Stimulated activated CD8-positive, alpha-beta memory T cell treated with anti-CD3 and anti-CD28 coated beads, Interleukin-15, amount 100 ng/mL, for 1 hour (primary cell): Measurements from ENCODE around the gene FGF9.

Experiments used
- DNase-seq: peaks from one replicate; pipeline ENCODE4 v3.0.0-alpha.2; 2020; ENCODE audit warnings: low read depth

FGF9 gene

GRCh38 chr13:21710163-21710562 lies 39.3 kb downstream of the FGF9 start:
- DNase-seq, result no peak

- DNase-seq, result no peak
These were observed 46.9 kb downstream of the FGF9 start for GRCh38 chr13:21717817-21718216.

- no peak for DNase-seq
These were observed 48.6 kb downstream of the FGF9 start for GRCh38 chr13:21719463-21719862.

- DNase-seq, result no peak
These were observed 53.1 kb downstream of the FGF9 start for GRCh38 chr13:21723807-21724505.

GRCh38 chr13:21730186-21730880 lies 59.5 kb downstream of the FGF9 start:
- DNase-seq, result no peak

GRCh38 chr13:21733475-21734263 lies 62.8 kb downstream of the FGF9 start:
- no peak for DNase-seq

GRCh38 chr13:21734961-21735360 lies 64.1 kb downstream of the FGF9 start:
- DNase-seq, result no peak

- no peak for DNase-seq
These were observed 65.0 kb downstream of the FGF9 start for GRCh38 chr13:21735701-21736401.

- no peak for DNase-seq
These were observed 66.1 kb downstream of the FGF9 start for GRCh38 chr13:21736926-21737325.

GRCh38 chr13:21738630-21739029 lies 67.8 kb downstream of the FGF9 start:
- no peak for DNase-seq

- no peak for DNase-seq
These were observed 68.9 kb downstream of the FGF9 start for GRCh38 chr13:21739771-21740170.

- DNase-seq, result no peak
These were observed 70.6 kb downstream of the FGF9 start for GRCh38 chr13:21741396-21741979.

GRCh38 chr13:21742096-21742495 lies 71.2 kb downstream of the FGF9 start:
- no peak for DNase-seq

- no peak for DNase-seq
These were observed 73.3 kb downstream of the FGF9 start for GRCh38 chr13:21744149-21744548.

GRCh38 chr13:21745307-21745706 lies 74.4 kb downstream of the FGF9 start:
- no peak for DNase-seq

GRCh38 chr13:21747456-21747855 lies 76.6 kb downstream of the FGF9 start:
- DNase-seq, result no peak

GRCh38 chr13:21748166-21748565 lies 77.3 kb downstream of the FGF9 start:
- no peak for DNase-seq

- DNase-seq, result no peak
These were observed 78.5 kb downstream of the FGF9 start for GRCh38 chr13:21749410-21749809.

- no peak for DNase-seq
These were observed 81.6 kb downstream of the FGF9 start for GRCh38 chr13:21752501-21752900.

- no peak for DNase-seq
These were observed 82.3 kb downstream of the FGF9 start for GRCh38 chr13:21753117-21753729.
